ENCODE results near the gene COX19. TPM values are rescaled to one million over a fixed set of nuclear protein-coding genes. Genes with fewer than 3 reads are reported as not detected.
A peak's percentile ranks its signal among the peaks of the same experiment; 100 is the strongest.

Gene COX19
- total and polyA plus RNA-seq, 4 donors = 3.1 to 17.0 (median 8.8) TPM

DNA sequence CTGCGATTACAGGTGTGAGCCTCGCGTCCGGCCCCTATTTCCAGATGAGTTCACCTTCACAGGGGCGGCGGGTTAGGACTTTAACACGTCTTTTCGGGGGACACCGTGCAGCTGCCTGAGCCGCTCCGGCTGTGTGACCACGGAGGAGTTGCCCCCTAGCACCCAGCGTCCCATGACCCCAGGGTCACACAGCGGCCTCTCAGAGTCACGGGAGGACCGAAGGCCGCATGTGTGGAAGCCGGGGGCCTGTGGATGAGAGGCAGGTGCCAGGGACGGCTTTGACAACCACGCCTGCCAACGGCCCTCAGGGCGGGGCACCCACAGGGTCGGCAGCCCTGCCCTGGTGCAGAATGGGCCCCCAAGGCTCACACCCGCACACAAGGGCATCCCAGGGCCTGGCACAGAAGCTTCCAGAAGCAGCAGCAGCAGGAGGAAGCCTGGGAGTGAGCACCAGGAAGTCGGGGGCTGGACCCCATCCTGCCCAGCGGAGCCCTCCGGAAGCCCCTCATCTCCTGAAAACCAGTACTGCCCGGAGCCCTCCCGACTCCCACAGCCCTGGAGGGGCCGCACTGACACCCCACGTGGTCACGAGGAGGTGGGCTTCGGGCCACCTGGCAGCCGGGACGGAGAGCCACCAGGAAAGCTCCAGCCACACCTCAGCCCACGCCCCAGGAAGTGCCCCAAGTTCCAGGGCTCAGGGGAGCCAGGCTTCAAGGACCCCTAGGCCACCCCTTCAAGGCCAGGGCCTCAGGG lies 53.6 kb downstream of the COX19 start:
- H3K9me3 ChIP-seq (ENCODE audit: control insufficient read depth, low read length) = no peaks in the 10 kb centered on the region
- H3K4me3 ChIP-seq (ENCODE audit: low read length in 2 of 2) = no peak overlapping the region
- intact Hi-C loops (cut with DNase I) = no loop called here
- DNase-seq = peak; percentile 45 to 70
- ATAC-seq (ENCODE audit: low FRiP score) = no peak
- WGBS, 2 donors = 86 to 89% methylated on average over 33 to 36 of the region's 36 CpGs
- no peaks in the 10 kb centered on the region for H3K4me1 ChIP-seq (ENCODE audit: control insufficient read depth in 1 of 2, insufficient read depth in 2 of 2, low read length in 2 of 2)
- H3K27ac ChIP-seq (ENCODE audit: low read depth in 1 of 2, low read length in 2 of 2) = no peak overlapping the region
- no peaks in the 10 kb centered on the region for H3K36me3 ChIP-seq (ENCODE audit: control insufficient read depth in 1 of 2, insufficient read depth in 2 of 2, low read length in 1 of 2)
- H3K27me3 ChIP-seq (ENCODE audit: control insufficient read depth in 1 of 2, insufficient read depth in 2 of 2, low read length in 1 of 2) = no peaks in the 10 kb centered on the region

DNA sequence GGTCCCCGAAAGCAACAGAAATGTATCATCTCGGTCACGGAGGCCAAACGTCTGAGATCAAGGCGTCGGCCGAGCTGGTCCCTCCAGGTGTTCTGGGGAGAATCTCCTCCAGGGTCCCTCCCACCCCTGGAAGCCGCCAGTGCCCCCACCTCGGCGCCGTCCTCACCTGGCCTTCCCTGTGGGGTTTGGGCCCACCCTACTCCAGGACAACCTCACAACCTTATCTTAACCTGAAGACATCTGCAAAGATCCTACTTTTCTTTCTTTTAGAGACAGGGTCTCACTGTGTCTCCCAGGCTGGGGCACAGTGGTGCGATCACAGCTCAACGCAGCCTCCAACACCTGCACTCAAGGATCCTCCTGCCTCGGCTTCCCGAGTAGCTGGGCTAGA lies 54.3 kb downstream of the COX19 start:
- no peaks in the 10 kb centered on the region for H3K36me3 ChIP-seq (ENCODE audit: control insufficient read depth in 1 of 2, insufficient read depth in 2 of 2, low read length in 1 of 2)
- DNase-seq = peak; percentile 45 to 65
- no peaks in the 10 kb centered on the region for H3K9me3 ChIP-seq (ENCODE audit: control insufficient read depth, low read length)
- no peaks in the 10 kb centered on the region for H3K27me3 ChIP-seq (ENCODE audit: control insufficient read depth in 1 of 2, insufficient read depth in 2 of 2, low read length in 1 of 2)
- intact Hi-C loops (cut with DNase I) = no loop called here
- WGBS, 2 donors = 95% methylated on average over 15 of the region's 15 CpGs
- no peak overlapping the region for H3K4me3 ChIP-seq (ENCODE audit: low read length in 2 of 2)
- no peak overlapping the region for H3K27ac ChIP-seq (ENCODE audit: low read depth in 1 of 2, low read length in 2 of 2)
- no peak for ATAC-seq (ENCODE audit: low FRiP score)
- H3K4me1 ChIP-seq (ENCODE audit: control insufficient read depth in 1 of 2, insufficient read depth in 2 of 2, low read length in 2 of 2) = no peaks in the 10 kb centered on the region

DNA sequence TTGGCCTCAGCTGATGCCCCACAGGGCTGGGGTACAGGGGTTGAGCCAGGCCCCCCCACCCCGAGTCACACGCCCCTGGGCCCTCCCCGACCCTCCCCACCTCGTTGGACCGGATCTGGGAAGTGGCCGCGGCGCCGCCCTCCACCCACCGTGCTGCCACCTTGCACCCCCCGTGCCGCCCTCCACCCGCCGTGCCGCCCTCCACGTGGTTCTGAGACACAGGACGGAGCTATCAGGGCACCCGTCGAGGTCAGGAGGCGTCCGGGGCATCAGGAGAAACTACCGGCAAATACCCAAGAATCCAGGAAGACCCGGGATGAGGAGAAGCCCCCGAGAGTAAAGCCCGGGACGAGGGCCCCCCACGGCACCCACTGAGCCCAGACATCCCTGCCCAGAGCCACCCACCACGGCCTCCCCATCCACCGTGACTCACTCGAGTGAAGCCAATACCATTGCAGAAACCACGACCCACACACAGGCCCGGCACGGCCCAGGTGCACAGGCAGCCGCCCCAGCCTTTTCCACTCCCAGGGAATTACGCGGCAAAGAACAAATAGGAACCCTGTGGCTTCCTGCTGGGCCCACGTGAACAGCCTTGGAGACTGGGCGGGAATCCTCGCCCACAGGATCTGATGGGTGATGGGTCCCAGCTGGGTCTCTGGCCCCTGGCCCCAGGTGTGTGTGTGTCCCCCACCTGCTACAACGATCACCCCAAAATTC lies 54.8 kb downstream of the COX19 start:
- Histone ChIP-seq H3K27ac (ENCODE audit: low read depth in 1 of 2, low read length in 2 of 2) (no peak overlapping the region), H3K27me3 (ENCODE audit: control insufficient read depth in 1 of 2, insufficient read depth in 2 of 2, low read length in 1 of 2) (no peaks in the 10 kb centered on the region), H3K9me3 (ENCODE audit: control insufficient read depth, low read length) (no peaks in the 10 kb centered on the region), H3K4me3 (ENCODE audit: low read length in 2 of 2) (no peak overlapping the region), H3K4me1 (ENCODE audit: control insufficient read depth in 1 of 2, insufficient read depth in 2 of 2, low read length in 2 of 2) (no peaks in the 10 kb centered on the region), H3K36me3 (ENCODE audit: control insufficient read depth in 1 of 2, insufficient read depth in 2 of 2, low read length in 1 of 2) (no peaks in the 10 kb centered on the region)
- ATAC-seq (ENCODE audit: low FRiP score) (no peak), DNase-seq (peak; percentile 49 to 67)
- intact Hi-C loops (cut with DNase I) = no loop called here
- WGBS, 2 donors = 90% methylated on average over 36 to 40 of the region's 40 CpGs

DNA sequence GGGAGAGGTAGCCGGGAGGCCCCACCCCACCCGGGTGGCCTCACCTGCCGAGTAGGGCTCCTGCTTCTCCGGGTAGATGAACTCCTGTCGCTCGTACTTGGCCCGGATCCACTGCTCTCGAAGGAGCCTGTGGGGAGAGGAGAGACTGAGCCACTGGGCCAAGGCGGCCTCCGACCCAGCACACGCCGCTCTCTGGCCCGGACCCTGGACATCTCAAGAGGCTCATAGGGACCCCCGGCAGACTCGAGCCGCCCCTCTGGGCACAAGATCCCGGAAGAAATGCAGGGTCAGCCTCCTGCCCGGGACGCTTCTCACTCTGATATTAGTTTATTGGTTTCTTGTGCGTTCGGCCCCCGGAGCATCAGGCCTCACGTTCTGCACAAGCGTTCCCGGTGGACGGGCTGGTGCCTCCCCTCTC lies 55.4 kb downstream of the COX19 start:
- WGBS, 2 donors = 84 to 89% methylated on average over 19 to 26 of the region's 26 CpGs

DNA sequence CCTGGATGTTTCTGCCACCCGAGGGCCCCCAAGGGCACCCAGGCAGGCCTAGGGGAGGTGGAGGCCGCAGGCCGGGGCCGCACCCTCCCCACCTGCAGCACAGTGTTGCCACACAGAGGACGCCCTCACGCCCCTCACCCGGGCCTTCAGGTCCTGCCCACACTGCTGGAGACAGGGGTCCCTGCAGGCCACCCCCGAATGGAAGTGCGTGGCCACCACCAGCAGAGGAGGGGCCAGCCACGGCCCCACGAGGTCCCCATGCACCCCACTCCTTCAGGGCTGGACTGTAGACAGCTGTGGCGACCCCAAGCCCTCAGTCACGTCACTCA lies 56.3 kb downstream of the COX19 start:
- no peak for ATAC-seq (ENCODE audit: low FRiP score)
- Histone ChIP-seq H3K4me3 (ENCODE audit: low read length in 2 of 2) (no peak overlapping the region), H3K36me3 (ENCODE audit: control insufficient read depth in 1 of 2, insufficient read depth in 2 of 2, low read length in 1 of 2) (no peaks in the 10 kb centered on the region), H3K27ac (ENCODE audit: low read depth in 1 of 2, low read length in 2 of 2) (no peak overlapping the region), H3K9me3 (ENCODE audit: control insufficient read depth, low read length) (no peaks in the 10 kb centered on the region), H3K4me1 (ENCODE audit: control insufficient read depth in 1 of 2, insufficient read depth in 2 of 2, low read length in 2 of 2) (no peaks in the 10 kb centered on the region), H3K27me3 (ENCODE audit: control insufficient read depth in 1 of 2, insufficient read depth in 2 of 2, low read length in 1 of 2) (no peaks in the 10 kb centered on the region)
- WGBS, 2 donors = 92 to 98% methylated on average over 8 to 13 of the region's 13 CpGs
- intact Hi-C loops (cut with DNase I) = no loop called here
- peak; percentile 46 to 62 for DNase-seq

More for the DNA sequence above, 55.4 kb downstream of the COX19 start:
- Histone ChIP-seq H3K27me3 (ENCODE audit: control insufficient read depth in 1 of 2, insufficient read depth in 2 of 2, low read length in 1 of 2) (no peaks in the 10 kb centered on the region), H3K36me3 (ENCODE audit: control insufficient read depth in 1 of 2, insufficient read depth in 2 of 2, low read length in 1 of 2) (no peaks in the 10 kb centered on the region), H3K9me3 (ENCODE audit: control insufficient read depth, low read length) (no peaks in the 10 kb centered on the region), H3K4me1 (ENCODE audit: control insufficient read depth in 1 of 2, insufficient read depth in 2 of 2, low read length in 2 of 2) (no peaks in the 10 kb centered on the region), H3K27ac (ENCODE audit: low read depth in 1 of 2, low read length in 2 of 2) (no peak overlapping the region), H3K4me3 (ENCODE audit: low read length in 2 of 2) (no peak overlapping the region)
- ATAC-seq (ENCODE audit: low FRiP score) (no peak), DNase-seq (peak; percentile 47 to 62)
- intact Hi-C loops (cut with DNase I) = no loop called here

DNA sequence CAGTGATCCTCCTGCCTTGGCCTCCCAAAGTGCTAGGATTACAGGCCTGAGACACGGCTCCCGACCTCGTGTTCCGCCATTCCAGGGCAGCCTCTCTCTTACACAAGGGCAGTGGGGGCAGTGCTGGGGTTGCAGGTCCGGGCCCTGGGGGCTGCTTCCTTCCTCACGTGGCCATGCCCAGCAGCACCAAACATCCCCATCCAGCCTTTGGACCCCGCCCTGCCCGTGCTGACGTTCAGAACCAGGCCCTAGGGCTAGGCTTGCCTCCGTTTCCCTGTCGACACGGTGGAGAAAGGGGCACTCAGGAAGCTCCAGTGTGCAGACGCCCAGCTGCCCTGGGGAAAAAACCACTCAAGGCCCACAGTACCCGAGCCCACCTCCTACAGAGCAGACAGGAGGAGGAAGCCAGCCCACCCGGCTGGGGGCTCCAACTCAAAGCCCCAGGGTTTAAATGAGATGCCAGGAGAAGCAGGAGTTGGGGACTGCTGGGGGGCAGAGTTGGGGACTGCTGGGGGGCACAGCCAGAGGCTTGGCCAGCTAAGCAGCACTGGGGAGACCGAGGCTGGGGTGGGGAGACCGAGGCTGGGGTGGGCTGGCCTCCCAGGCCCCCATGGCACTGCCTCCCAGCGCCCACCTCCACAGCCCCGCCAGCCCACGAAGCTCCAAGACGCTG lies 56.8 kb downstream of the COX19 start:
- no peak overlapping the region for H3K27ac ChIP-seq (ENCODE audit: low read depth in 1 of 2, low read length in 2 of 2)
- no peak for ATAC-seq (ENCODE audit: low FRiP score)
- intact Hi-C loops (cut with DNase I) = no loop called here

DNA sequence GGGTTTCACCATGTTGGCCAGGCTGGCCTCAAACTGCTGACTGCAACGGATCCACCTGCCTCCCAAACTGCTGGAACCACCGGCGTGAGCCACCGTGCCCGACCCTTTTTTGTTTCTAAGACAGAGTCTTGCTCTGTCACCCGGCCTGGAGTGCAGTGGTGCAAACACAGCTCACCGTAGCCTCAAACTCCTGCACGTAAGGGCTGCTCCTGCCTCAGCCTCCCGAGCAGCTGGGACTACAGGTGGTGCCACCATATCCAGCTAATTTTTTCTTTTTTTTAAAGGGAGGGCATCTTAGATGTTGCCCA lies 57.3 kb downstream of the COX19 start:
- Histone ChIP-seq H3K4me3 (ENCODE audit: low read length in 2 of 2) (no peak overlapping the region), H3K9me3 (ENCODE audit: control insufficient read depth, low read length) (no peaks in the 10 kb centered on the region), H3K27me3 (ENCODE audit: control insufficient read depth in 1 of 2, insufficient read depth in 2 of 2, low read length in 1 of 2) (no peaks in the 10 kb centered on the region), H3K4me1 (ENCODE audit: control insufficient read depth in 1 of 2, insufficient read depth in 2 of 2, low read length in 2 of 2) (no peaks in the 10 kb centered on the region), H3K27ac (ENCODE audit: low read depth in 1 of 2, low read length in 2 of 2) (no peak overlapping the region), H3K36me3 (ENCODE audit: control insufficient read depth in 1 of 2, insufficient read depth in 2 of 2, low read length in 1 of 2) (no peaks in the 10 kb centered on the region)
- DNase-seq = peak; percentile 35 to 38
- intact Hi-C loops (cut with DNase I) = no loop called here
- ATAC-seq (ENCODE audit: low FRiP score) = no peak
- 97 to 98% methylated on average over 9 of the region's 9 CpGs for WGBS, 2 donors

More for the DNA sequence above, 56.8 kb downstream of the COX19 start:
- Histone ChIP-seq H3K9me3 (ENCODE audit: control insufficient read depth, low read length) (no peaks in the 10 kb centered on the region), H3K36me3 (ENCODE audit: control insufficient read depth in 1 of 2, insufficient read depth in 2 of 2, low read length in 1 of 2) (no peaks in the 10 kb centered on the region), H3K4me3 (ENCODE audit: low read length in 2 of 2) (no peak overlapping the region), H3K27me3 (ENCODE audit: control insufficient read depth in 1 of 2, insufficient read depth in 2 of 2, low read length in 1 of 2) (no peaks in the 10 kb centered on the region), H3K4me1 (ENCODE audit: control insufficient read depth in 1 of 2, insufficient read depth in 2 of 2, low read length in 2 of 2) (no peaks in the 10 kb centered on the region)
- 87 to 93% methylated on average over 17 to 21 of the region's 21 CpGs for WGBS, 2 donors
- DNase-seq = peak; percentile 48 to 60

DNA sequence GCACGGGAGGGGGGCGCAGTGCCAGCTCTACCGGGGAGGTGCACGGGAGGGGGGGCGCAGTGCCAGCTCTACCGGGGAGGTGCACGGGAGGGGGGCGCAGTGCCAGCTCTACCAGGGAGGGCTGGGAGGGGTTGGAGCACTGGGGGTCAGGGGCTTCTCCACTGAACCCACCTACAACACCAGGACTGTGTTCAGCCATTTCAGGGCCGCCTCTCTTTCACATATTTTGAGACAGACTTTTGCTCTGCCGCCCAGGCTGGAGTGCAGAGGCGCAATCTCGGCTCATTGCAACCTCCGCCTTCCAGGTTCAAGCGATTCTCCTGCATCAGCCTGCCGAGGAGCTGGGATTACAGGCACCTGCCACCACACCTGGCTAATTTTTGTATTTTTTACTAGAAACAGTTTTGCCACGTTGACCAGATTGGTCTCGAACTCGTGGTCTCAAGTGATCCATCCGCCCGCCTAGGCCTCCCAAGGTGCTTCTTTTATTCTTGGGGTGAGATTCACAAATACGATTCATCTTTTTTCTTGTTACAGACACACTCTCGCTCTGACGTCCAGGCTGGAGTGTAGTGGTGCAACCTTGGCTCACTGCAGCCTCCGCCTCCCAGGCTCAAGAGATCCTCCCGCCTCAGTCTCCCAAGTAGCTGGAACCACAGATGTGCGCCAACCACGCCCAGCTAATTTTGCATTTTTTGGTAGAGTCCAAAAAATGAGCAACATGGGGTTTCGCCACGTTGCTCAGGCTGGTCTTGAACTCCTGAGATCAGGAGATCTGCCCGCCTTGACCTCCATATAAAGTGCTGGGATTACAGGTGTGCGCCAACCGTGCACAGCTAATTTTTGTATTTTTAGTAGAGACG lies 57.9 kb downstream of the COX19 start:
- 84 to 88% methylated on average over 28 to 29 of the region's 33 CpGs for WGBS, 2 donors
- intact Hi-C loops (cut with DNase I) = no loop called here
- Histone ChIP-seq H3K36me3 (ENCODE audit: control insufficient read depth in 1 of 2, insufficient read depth in 2 of 2, low read length in 1 of 2) (no peaks in the 10 kb centered on the region), H3K9me3 (ENCODE audit: control insufficient read depth, low read length) (no peaks in the 10 kb centered on the region), H3K4me1 (ENCODE audit: control insufficient read depth in 1 of 2, insufficient read depth in 2 of 2, low read length in 2 of 2) (no peaks in the 10 kb centered on the region), H3K4me3 (ENCODE audit: low read length in 2 of 2) (no peak overlapping the region), H3K27me3 (ENCODE audit: control insufficient read depth in 1 of 2, insufficient read depth in 2 of 2, low read length in 1 of 2) (no peaks in the 10 kb centered on the region), H3K27ac (ENCODE audit: low read depth in 1 of 2, low read length in 2 of 2) (no peak overlapping the region)
- DNase-seq (peak; percentile 10 to 53), ATAC-seq (ENCODE audit: low FRiP score) (no peak)
